Parathyroid adenoma (tissue), 2 donors: ENCODE results near the gene ARHGAP5.
A peak's percentile ranks its signal among the peaks of the same experiment; 100 is the strongest.

Experiments used
- H2AFZ ChIP-seq: fragments of 300-600 bp; sonication (generic); one replicate; pipeline ENCODE4 v1.7.0; 2017; ENCODE audit warnings: antibody characterized with exemption, mild to moderate bottlenecking
- H3K27ac ChIP-seq: fragments of 300-600 bp; sonication (generic); one replicate; pipeline ENCODE4 v1.7.0; 2017
- H3K27me3 ChIP-seq: fragments of 300-600 bp; sonication (generic); one replicate; pipeline ENCODE4 v1.7.0; 2017; ENCODE audit warnings: low read length; ENCODE audit not compliant: control insufficient read depth, insufficient read depth
- H3K36me3 ChIP-seq: fragments of 300-600 bp; sonication (generic); one replicate; pipeline ENCODE4 v1.7.0; 2017; ENCODE audit warnings: low read length; ENCODE audit not compliant: control insufficient read depth, insufficient read depth
- H3K4me1 ChIP-seq: fragments of 300-600 bp; sonication (generic); one replicate; pipeline ENCODE4 v1.7.0; 2017; ENCODE audit warnings: control low read depth
- H3K4me2 ChIP-seq: fragments of 300-600 bp; sonication (generic); one replicate; pipeline ENCODE4 v1.7.0; 2017; ENCODE audit warnings: low read length
- H3K4me3 ChIP-seq: fragments of 300-600 bp; sonication (generic); one replicate; pipeline ENCODE4 v1.7.0; 2017; ENCODE audit warnings: low read depth, low read length
- H3K79me2 ChIP-seq: fragments of 300-600 bp; sonication (generic); one replicate; pipeline ENCODE4 v1.7.0; 2017; ENCODE audit warnings: control low read depth
- H3K9ac ChIP-seq: fragments of 300-600 bp; sonication (generic); one replicate; pipeline ENCODE4 v1.7.0; 2017; ENCODE audit warnings: mild to moderate bottlenecking
- H3K9me3 ChIP-seq: fragments of 300-600 bp; sonication (generic); one replicate; pipeline ENCODE4 v1.7.0; 2017; ENCODE audit warnings: low read length; ENCODE audit not compliant: control insufficient read depth
- TF ChIP-seq, protein P1 (sequence below): fragments of 300-600 bp; sonication (generic); IDR thresholded peaks from one replicate; pipeline ENCODE4 v1.7.0; 2017; ENCODE audit warnings: antibody characterized with exemption, mild to moderate bottlenecking
- donor health status: primary hyperparathyroidism.

ARHGAP5 gene

GRCh38 chr14:32205554-32205953, 128.4 kb downstream of the ARHGAP5 start:
- Histone ChIP-seq H3K79me2 (no peaks in the 10 kb centered on the region), H3K4me1 (peaks cover 8% of the 10 kb centered on the region), H3K4me3 (no peak overlapping the region), H3K9me3 (no peaks in the 10 kb centered on the region), H3K27me3 (no peaks in the 10 kb centered on the region), H3K36me3 (no peaks in the 10 kb centered on the region), H3K4me2 (no peak overlapping the region), H2AFZ (no peak overlapping the region), H3K27ac (no peak overlapping the region), H3K9ac (no peak overlapping the region)
- TF ChIP-seq, protein P1, sequence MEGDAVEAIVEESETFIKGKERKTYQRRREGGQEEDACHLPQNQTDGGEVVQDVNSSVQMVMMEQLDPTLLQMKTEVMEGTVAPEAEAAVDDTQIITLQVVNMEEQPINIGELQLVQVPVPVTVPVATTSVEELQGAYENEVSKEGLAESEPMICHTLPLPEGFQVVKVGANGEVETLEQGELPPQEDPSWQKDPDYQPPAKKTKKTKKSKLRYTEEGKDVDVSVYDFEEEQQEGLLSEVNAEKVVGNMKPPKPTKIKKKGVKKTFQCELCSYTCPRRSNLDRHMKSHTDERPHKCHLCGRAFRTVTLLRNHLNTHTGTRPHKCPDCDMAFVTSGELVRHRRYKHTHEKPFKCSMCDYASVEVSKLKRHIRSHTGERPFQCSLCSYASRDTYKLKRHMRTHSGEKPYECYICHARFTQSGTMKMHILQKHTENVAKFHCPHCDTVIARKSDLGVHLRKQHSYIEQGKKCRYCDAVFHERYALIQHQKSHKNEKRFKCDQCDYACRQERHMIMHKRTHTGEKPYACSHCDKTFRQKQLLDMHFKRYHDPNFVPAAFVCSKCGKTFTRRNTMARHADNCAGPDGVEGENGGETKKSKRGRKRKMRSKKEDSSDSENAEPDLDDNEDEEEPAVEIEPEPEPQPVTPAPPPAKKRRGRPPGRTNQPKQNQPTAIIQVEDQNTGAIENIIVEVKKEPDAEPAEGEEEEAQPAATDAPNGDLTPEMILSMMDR, result no peak

DNA sequence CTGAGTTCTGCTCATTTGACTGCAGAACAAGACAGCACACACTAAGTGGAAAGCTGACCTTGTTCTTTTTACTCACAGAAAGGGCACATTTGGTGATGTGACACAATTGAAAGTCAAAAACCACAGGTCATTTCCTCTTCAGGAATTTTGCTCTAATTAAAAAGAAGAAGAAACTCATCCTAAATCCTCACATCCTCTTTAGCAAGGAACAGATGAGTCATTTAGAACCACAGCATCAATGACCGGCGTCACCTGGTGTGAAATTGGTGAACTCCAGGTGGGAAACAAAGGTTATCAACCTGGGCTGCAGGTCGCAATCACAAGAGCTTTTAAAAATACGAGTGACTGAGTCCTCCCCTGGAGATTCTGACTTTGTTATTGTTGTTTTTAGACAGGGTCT, 128.9 kb downstream of the ARHGAP5 start:
- no peak overlapping the region for H3K4me3 ChIP-seq
- TF ChIP-seq, protein P1, result no peak
- no peak overlapping the region for H3K4me2 ChIP-seq
- peaks cover 8% of the 10 kb centered on the region for H3K4me1 ChIP-seq
- H3K36me3 ChIP-seq, result no peaks in the 10 kb centered on the region
- peak overlapping the region; percentile 9 for H2AFZ ChIP-seq
- H3K27me3 ChIP-seq, result no peaks in the 10 kb centered on the region
- peak overlapping the region; percentile 13 for H3K27ac ChIP-seq
- H3K79me2 ChIP-seq, result no peaks in the 10 kb centered on the region
- no peak overlapping the region for H3K9ac ChIP-seq
- H3K9me3 ChIP-seq, result no peaks in the 10 kb centered on the region

DNA sequence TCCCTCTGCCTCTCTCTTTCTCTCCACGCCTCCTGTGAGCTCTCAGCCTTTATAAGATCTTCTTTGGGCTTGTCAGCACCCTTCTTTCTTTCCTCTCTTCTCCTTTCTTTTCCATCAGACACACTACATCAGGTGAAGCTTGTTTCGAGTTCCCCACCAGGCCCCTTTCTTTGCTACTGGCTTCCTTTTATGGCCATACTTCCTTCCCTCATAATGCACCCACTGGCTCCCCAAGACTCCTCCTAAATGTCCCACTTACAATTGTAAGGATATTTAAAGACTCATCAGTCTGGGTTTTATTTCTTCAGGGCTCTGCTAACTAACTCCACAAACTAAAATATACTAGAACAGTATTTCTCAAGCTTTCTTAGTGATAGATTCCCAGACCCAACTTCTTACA, 129.4 kb downstream of the ARHGAP5 start:
- H3K36me3 ChIP-seq, result no peaks in the 10 kb centered on the region
- no peaks in the 10 kb centered on the region for H3K79me2 ChIP-seq
- H3K9me3 ChIP-seq, result no peaks in the 10 kb centered on the region
- TF ChIP-seq, protein P1, result no peak
- no peaks in the 10 kb centered on the region for H3K27me3 ChIP-seq
- H3K27ac ChIP-seq, result peak overlapping the region; percentile 13
- peak overlapping the region; percentile 9 for H2AFZ ChIP-seq
- H3K4me1 ChIP-seq, result peaks cover 8% of the 10 kb centered on the region
- no peak overlapping the region for H3K4me2 ChIP-seq
- H3K9ac ChIP-seq, result no peak overlapping the region
- H3K4me3 ChIP-seq, result no peak overlapping the region

- Histone ChIP-seq H2AFZ (peak overlapping the region; percentile 23), H3K36me3 (no peaks in the 10 kb centered on the region), H3K4me2 (no peak overlapping the region), H3K4me3 (no peak overlapping the region), H3K4me1 (peaks cover 3% of the 10 kb centered on the region), H3K27ac (no peak overlapping the region), H3K27me3 (no peaks in the 10 kb centered on the region), H3K9me3 (no peaks in the 10 kb centered on the region), H3K79me2 (no peaks in the 10 kb centered on the region), H3K9ac (no peak overlapping the region)
- TF ChIP-seq, protein P1, result no peak
Measured at GRCh38 chr14:32208490-32208889, 131.4 kb downstream of the ARHGAP5 start.
